B cell (primary cell): ENCODE results near the gene BUD31. TPM values are rescaled to one million over a fixed set of nuclear protein-coding genes. Genes with fewer than 3 reads are reported as not detected.

ENCODE experiments used
- ATAC-seq: fragments of 200-7000 bp; cut with Tn5 transposase; one replicate; pipeline ENCODE4 v1.10.0; 2021; ENCODE audit warnings: low read depth, mild to moderate bottlenecking, moderate number of reproducible peaks, moderate library complexity
- CTCF ChIA-PET: fragments of 350-600 bp; sonication (Branson Sonifier 250); formaldehyde crosslinking; loops from one replicate; lab custom pipeline; 2021; ENCODE audit warnings: antibody characterized with exemption, inconsistent platforms; lab: Charles Lee
- POLR2A ChIA-PET: fragments of 350-600 bp; sonication (Branson Sonifier 250); formaldehyde crosslinking; loops from one replicate; lab custom pipeline; 2021; ENCODE audit warnings: antibody characterized with exemption; lab: Charles Lee
- DNase-seq: peaks from one replicate; pipeline ENCODE4 v3.0.0; 2013
- H2AFZ ChIP-seq: 2 replicates; pipeline ENCODE4 v1.6.1; 2012; ENCODE audit warnings: mild to moderate bottlenecking, low read depth, low read length; ENCODE audit not compliant: insufficient read depth, poor library complexity, severe bottlenecking
- H3K27ac ChIP-seq, 2 donors: 1 replicate in 1 of 2; 2 replicates in 1 of 2; pipeline ENCODE4 v1.5.1; 2012 to 2013; ENCODE audit warnings: low read length in 2 of 2, mild to moderate bottlenecking in 2 of 2, moderate library complexity in 1 of 2
- H3K27me3 ChIP-seq, 4 experiments: fragments of 200-600 bp in 1 of 4; sonication (generic) in 1 of 4; replicated peaks in 1 of 4; 1 replicate in 2 of 4; 2 replicates in 2 of 4; pipeline versions ENCODE4 v1.6.1 to v1.7.0; 2013 to 2016; ENCODE audit warnings: low read length in 3 of 4, mild to moderate bottlenecking in 2 of 4, mixed read lengths in 1 of 4, moderate library complexity in 1 of 4; ENCODE audit not compliant: insufficient read depth in 4 of 4, control insufficient read depth in 3 of 4; ENCODE audit errors: control extremely low read depth in 1 of 4
- H3K36me3 ChIP-seq, 2 experiments: replicated peaks in 1 of 2; 1 replicate in 1 of 2; 2 replicates in 1 of 2; pipeline versions ENCODE4 v1.6.1 to v1.7.1; 2013; ENCODE audit warnings: low read length in 1 of 2; ENCODE audit not compliant: insufficient read depth in 2 of 2, control insufficient read depth in 1 of 2; ENCODE audit errors: control extremely low read depth in 1 of 2, extremely low read depth in 1 of 2
- H3K4me1 ChIP-seq, 2 donors: fragments of 200-600 bp in 1 of 2; sonication (generic) in 1 of 2; 1 replicate in 1 of 2; 2 replicates in 1 of 2; pipeline versions ENCODE4 v1.5.1 to v1.6.1; 2013 to 2017; ENCODE audit warnings: low read length in 2 of 2; ENCODE audit not compliant: control insufficient read depth in 2 of 2, insufficient read depth in 2 of 2
- H3K4me2 ChIP-seq: replicated peaks from 2 replicates; pipeline ENCODE3; 2012; ENCODE audit warnings: mild to moderate bottlenecking, low read depth, low read length; ENCODE audit not compliant: poor library complexity, severe bottlenecking
- H3K4me3 ChIP-seq, 5 experiments: fragments of 200-600 bp in 1 of 5; sonication (generic) in 1 of 5; 1 replicate in 3 of 5; 2 replicates in 2 of 5; pipeline versions ENCODE4 v1.5.1 to v1.7.0; 2011 to 2016; ENCODE audit warnings: low read length in 4 of 5, mild to moderate bottlenecking in 4 of 5, low read depth in 2 of 5, control low read depth in 1 of 5, moderate library complexity in 1 of 5; ENCODE audit not compliant: insufficient read depth in 1 of 5; ENCODE audit errors: control extremely low read depth in 1 of 5, extremely low read depth in 1 of 5
- H3K79me2 ChIP-seq: fragments of 200-600 bp; sonication (generic); one replicate; pipeline ENCODE4 v1.6.0; 2016; ENCODE audit warnings: low read length; ENCODE audit not compliant: control insufficient read depth, insufficient read depth
- H3K9ac ChIP-seq: fragments of 200-600 bp; sonication (generic); 2 replicates; pipeline ENCODE4 v1.6.1; 2017; ENCODE audit warnings: mild to moderate bottlenecking, low read length, moderate library complexity
- H3K9me3 ChIP-seq, 3 donors: one replicate each; pipeline versions ENCODE4 v1.6.1 to v1.7.1; 2013; ENCODE audit warnings: low read length in 2 of 3; ENCODE audit not compliant: control insufficient read depth in 2 of 3, insufficient read depth in 1 of 3; ENCODE audit errors: control extremely low read depth in 1 of 3
- H4K20me1 ChIP-seq: 2 replicates; pipeline ENCODE4 v1.6.0; 2012; ENCODE audit warnings: mild to moderate bottlenecking, low read length; ENCODE audit not compliant: insufficient read depth, control insufficient read depth, poor library complexity, severe bottlenecking
- H3K27ac Mint-ChIP-seq: one replicate; pipeline ENCODE4 v1.8.0; 2021; ENCODE audit warnings: mixed read lengths
- H3K27me3 Mint-ChIP-seq: one replicate; pipeline ENCODE4 v1.8.0; 2021; ENCODE audit warnings: mixed read lengths
- H3K4me1 Mint-ChIP-seq: one replicate; pipeline ENCODE4 v1.8.0; 2021; ENCODE audit warnings: mixed read lengths
- H3K4me3 Mint-ChIP-seq: one replicate; pipeline ENCODE4 v1.8.0; 2021; ENCODE audit warnings: mixed read lengths
- H3K9me3 Mint-ChIP-seq: one replicate; pipeline ENCODE4 v1.8.0; 2022; ENCODE audit warnings: mixed read lengths; ENCODE audit not compliant: insufficient read depth
- EZH2 ChIP-seq: IDR thresholded peaks from 2 replicates; pipeline ENCODE4 v1.6.1; 2012; ENCODE audit warnings: borderline replicate concordance, low read depth, mild to moderate bottlenecking, moderate library complexity, low read length; ENCODE audit not compliant: insufficient read depth, poor library complexity, severe bottlenecking
- WGBS: methylation state at CpG from one replicate; pipeline ENCODE4 v1.1.5; 2013; ENCODE audit warnings: missing lambda C conversion rate; ENCODE audit not compliant: insufficient coverage; 5-methylcytosine and 5-hydroxymethylcytosine counted together
- intact Hi-C: fragments of 100-400 bp; cut with micrococcal nuclease; formaldehyde crosslinking; loops from one replicate; pipeline ENCODE4 v1.10.0; 2022
- polyA plus RNA-seq: library from polyadenylated mRNA; depleted of rRNA; stranded (reverse); fragments of >200 nt; gene quantifications from 2 replicates; pipeline ENCODE4 v1.2.3, GENCODE V29; 2012
- total RNA-seq, 2 donors: library from RNA; stranded (reverse); fragments of 120-200 nt in 1 of 2; gene quantifications; 1 replicate in 1 of 2; 2 replicates in 1 of 2; pipeline versions ENCODE4 v1.2.3 to v1.2.4, GENCODE V29; 2013 to 2022
- TF ChIP-seq, protein P1 (sequence below): fragments of 200-600 bp; IDR thresholded peaks from one replicate; pipeline ENCODE4 v1.8.0; 2022; ENCODE audit warnings: antibody characterized with exemption, mild to moderate bottlenecking

BUD31 gene
- total and polyA plus RNA-seq, 2 donors (not counting 1 experiment from before 2014, with no cell fraction given) = 57.8 to 69.4 TPM

DNA sequence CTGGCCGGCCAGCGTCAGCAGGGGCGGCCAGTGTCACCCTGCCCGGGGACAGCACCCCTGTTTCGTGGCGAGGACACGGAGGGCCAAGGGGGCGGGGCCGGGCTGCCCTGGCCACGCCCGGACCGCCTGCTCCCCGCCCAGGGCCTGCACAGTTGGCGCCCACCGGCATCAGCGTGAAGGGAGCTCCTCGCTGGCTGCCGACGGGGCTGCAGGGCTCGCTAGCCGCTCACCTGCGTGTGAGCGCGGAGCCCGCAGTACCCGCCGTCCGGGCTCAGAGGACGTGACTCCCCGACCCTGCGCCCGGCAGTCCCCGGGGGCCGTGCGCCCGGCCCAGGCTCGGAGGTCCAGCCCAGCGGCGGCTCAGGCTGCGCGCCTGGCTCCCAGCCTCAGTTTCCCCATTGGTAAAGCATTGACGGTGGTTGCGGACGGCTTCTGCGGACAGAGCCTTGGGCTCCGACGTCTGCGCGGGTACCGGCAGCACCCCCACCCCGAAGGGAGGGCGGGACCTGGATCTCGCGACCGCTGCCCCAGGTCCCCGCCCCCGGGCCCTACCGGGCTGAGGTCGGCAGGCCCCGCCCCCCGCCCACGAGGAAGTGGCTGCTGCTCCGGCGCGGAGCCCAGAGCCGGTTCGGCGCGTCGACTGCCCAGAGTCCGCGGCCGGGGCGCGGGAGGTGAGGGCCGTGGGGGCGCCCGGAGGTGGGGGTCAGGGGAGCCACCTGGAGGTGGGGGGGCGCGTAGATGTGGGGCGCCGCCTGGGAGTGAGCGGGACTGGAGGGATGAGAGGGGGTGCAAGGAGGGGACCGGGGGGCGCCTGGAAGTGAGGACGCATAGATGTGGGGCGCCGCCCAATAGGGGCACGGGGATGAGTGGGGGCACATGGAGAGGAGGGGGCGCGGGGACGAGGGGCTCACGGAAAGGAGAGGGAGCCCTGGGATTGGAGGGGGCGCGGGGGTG lies 34.4 kb upstream of the BUD31 start, which contains the start of gene ARPC1B:
Gene ARPC1B (plus strand): TSS at position 620 of the 954 bp plus-strand sequence. CDS start 10,985 bp downstream, outside the sequence.
- peak within 1 kb of the TSS; percentile 57 to 91 (median 78) for H3K4me3 ChIP-seq
- H3K4me3 Mint-ChIP-seq = peak within 1 kb of the TSS; percentile 84
- H3K79me2 ChIP-seq = peaks cover 58% of the 10 kb centered on the region
- ChIA-PET POLR2A (interaction anchor here (0.7 to 4.0 kb wide), 6 partner anchors 9 to 483 kb away, joined by 3 to 33 read pairs (median 6); partner anchors contain the start of genes BUD31, PDAP1 and ZKSCAN5), CTCF (interaction anchor here (1.1 to 1.7 kb wide), 3 partner anchors 11 to 19 kb away, joined by 3 to 7 read pairs (median 3); no protein-coding TSS in a partner anchor)
- peaks cover 38% of the 10 kb centered on the region for H4K20me1 ChIP-seq
- under 1% methylated on average over 79 of the region's 95 CpGs for WGBS
- no peaks in the 10 kb centered on the region for H3K9me3 ChIP-seq
- H3K27ac ChIP-seq = peak within 1 kb of the TSS; percentile 56 to 94
- H3K4me1 Mint-ChIP-seq = peaks cover 19% of the 10 kb centered on the region
- intact Hi-C loops = loop anchor here (1.0 to 10.0 kb wide), 7 partner anchors 19 to 230 kb away; partner anchors contain the start of genes ARPC1A, BUD31, CPSF4 and FAM200A
- ATAC-seq (peak; percentile 78), DNase-seq (peak; percentile 90)
- H3K4me1 ChIP-seq = peaks cover 35 to 45% of the 10 kb centered on the region in 2 donors
- no peaks in the 10 kb centered on the region for H3K9me3 Mint-ChIP-seq
- H3K27me3 ChIP-seq = no peaks in the 10 kb centered on the region
- H3K27ac Mint-ChIP-seq = peak within 1 kb of the TSS; percentile 82
- peaks cover 0 to 11% of the 10 kb centered on the region in 2 experiments for H3K36me3 ChIP-seq
- no peak for TF ChIP-seq EZH2
- TF ChIP-seq, protein P1, sequence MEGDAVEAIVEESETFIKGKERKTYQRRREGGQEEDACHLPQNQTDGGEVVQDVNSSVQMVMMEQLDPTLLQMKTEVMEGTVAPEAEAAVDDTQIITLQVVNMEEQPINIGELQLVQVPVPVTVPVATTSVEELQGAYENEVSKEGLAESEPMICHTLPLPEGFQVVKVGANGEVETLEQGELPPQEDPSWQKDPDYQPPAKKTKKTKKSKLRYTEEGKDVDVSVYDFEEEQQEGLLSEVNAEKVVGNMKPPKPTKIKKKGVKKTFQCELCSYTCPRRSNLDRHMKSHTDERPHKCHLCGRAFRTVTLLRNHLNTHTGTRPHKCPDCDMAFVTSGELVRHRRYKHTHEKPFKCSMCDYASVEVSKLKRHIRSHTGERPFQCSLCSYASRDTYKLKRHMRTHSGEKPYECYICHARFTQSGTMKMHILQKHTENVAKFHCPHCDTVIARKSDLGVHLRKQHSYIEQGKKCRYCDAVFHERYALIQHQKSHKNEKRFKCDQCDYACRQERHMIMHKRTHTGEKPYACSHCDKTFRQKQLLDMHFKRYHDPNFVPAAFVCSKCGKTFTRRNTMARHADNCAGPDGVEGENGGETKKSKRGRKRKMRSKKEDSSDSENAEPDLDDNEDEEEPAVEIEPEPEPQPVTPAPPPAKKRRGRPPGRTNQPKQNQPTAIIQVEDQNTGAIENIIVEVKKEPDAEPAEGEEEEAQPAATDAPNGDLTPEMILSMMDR = no peak
- no peaks in the 10 kb centered on the region for H3K27me3 Mint-ChIP-seq
- peak within 1 kb of the TSS; percentile 94 for H3K4me2 ChIP-seq
- peak within 1 kb of the TSS; percentile 92 for H2AFZ ChIP-seq
- H3K9ac ChIP-seq = peak within 1 kb of the TSS; percentile 74
